ENCODE measurements around the gene PHF12.

DNA sequence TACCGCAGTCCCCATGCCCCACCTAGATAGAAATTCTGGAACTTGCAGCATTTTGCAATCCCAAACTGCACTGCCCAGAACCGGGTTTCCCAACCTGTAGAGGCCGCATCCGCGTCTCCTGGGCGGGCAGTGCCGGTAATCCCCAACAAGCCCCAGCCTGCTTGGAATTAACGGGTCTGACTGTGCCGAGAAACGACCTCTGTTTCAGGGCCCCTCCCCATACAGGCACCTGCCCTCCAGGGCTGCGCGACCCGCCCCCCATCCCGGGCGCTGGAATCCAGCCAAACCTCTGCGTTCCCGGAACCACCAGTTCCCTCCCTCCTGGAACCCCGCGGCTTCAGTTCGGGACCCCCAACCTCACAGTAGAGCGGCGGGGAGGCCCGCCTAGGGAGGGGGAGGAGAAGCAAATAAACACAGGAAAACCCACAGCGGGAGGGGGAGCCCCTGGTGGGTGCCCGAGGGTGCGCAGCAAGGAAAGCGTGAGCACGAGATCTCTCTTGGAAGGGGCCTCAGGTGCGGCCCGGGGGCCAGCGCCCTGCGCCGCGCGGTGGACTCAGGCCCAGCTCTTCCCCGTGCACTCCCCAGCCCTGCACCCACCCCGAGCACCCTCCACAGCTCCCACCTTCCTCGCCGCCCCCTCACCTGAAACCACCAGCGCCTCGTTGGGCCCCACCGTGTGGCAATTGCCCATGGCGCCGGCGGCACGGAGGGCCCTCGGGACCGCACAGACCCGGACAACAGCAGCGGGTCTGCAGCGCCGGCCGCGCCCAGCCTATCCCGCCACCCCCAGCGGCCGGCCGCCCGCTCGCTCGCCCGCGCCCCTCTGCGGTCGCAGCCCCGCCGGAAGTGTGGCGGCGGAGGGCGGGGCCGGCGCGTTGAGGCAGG is 54.2 kb downstream of the PHF12 start, which contains the start of gene FLOT2:
- TF ChIP-seq, protein P1, sequence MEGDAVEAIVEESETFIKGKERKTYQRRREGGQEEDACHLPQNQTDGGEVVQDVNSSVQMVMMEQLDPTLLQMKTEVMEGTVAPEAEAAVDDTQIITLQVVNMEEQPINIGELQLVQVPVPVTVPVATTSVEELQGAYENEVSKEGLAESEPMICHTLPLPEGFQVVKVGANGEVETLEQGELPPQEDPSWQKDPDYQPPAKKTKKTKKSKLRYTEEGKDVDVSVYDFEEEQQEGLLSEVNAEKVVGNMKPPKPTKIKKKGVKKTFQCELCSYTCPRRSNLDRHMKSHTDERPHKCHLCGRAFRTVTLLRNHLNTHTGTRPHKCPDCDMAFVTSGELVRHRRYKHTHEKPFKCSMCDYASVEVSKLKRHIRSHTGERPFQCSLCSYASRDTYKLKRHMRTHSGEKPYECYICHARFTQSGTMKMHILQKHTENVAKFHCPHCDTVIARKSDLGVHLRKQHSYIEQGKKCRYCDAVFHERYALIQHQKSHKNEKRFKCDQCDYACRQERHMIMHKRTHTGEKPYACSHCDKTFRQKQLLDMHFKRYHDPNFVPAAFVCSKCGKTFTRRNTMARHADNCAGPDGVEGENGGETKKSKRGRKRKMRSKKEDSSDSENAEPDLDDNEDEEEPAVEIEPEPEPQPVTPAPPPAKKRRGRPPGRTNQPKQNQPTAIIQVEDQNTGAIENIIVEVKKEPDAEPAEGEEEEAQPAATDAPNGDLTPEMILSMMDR (IDR thresholded peaks at IDR 0.05; ENCODE audit: insufficient read depth, low read length): no peak
- peak; percentile 46; the same call in 1 of the 2 replicates for TF ChIP-seq POLR2AphosphoS5 (IDR thresholded peaks at IDR 0.05; ENCODE audit: low read depth)

Data from HL-60 (cell line).